CD8-positive, alpha-beta memory T cell (primary cell): ENCODE data around the gene PLD6. TPM values are rescaled to one million over a fixed set of nuclear protein-coding genes. Genes with fewer than 3 reads are reported as not detected.

Source experiments
- CTCF ChIA-PET: fragments of 350-600 bp; sonication (Branson Sonifier 250); formaldehyde crosslinking; loops from one replicate; lab custom pipeline; 2021; ENCODE audit warnings: antibody characterized with exemption; lab: Charles Lee
- POLR2A ChIA-PET: fragments of 350-600 bp; sonication (Branson Sonifier 250); formaldehyde crosslinking; loops from one replicate; lab custom pipeline; 2021; ENCODE audit warnings: antibody characterized with exemption; lab: Charles Lee
- DNase-seq, 5 donors: peaks; one replicate each; pipeline versions ENCODE4 v3.0.0 to v3.0.0-alpha.2; 2020 to 2022; ENCODE audit warnings: mixed read lengths in 1 of 5
- H3K27ac ChIP-seq: one replicate; pipeline ENCODE4 v1.7.0; 2013; ENCODE audit warnings: low read depth, mild to moderate bottlenecking, low read length, moderate library complexity
- H3K27me3 ChIP-seq: 2 replicates; pipeline ENCODE4 v1.7.0; 2013; ENCODE audit warnings: low read length, mild to moderate bottlenecking; ENCODE audit not compliant: insufficient read depth, poor library complexity, severe bottlenecking
- H3K36me3 ChIP-seq: 2 replicates; pipeline ENCODE4 v1.7.0; 2013; ENCODE audit warnings: mild to moderate bottlenecking, low read length, moderate library complexity; ENCODE audit not compliant: insufficient read depth
- H3K4me1 ChIP-seq: 2 replicates; pipeline ENCODE4 v1.7.0; 2013; ENCODE audit warnings: mild to moderate bottlenecking, low read length, moderate library complexity; ENCODE audit not compliant: insufficient read depth
- H3K4me3 ChIP-seq: 2 replicates; pipeline ENCODE4 v1.7.0; 2013; ENCODE audit warnings: mild to moderate bottlenecking, low read length
- H3K9me3 ChIP-seq: 2 replicates; pipeline ENCODE4 v1.7.0; 2013; ENCODE audit warnings: mild to moderate bottlenecking, low read length
- H3K27ac Mint-ChIP-seq, 8 donors: one replicate each; pipeline ENCODE4 v1.8.0; 2020 to 2021; ENCODE audit warnings: mixed read lengths in 8 of 8, mild to moderate bottlenecking in 6 of 8, inconsistent platforms in 3 of 8, moderate library complexity in 3 of 8
- H3K27me3 Mint-ChIP-seq, 2 donors: one replicate each; pipeline ENCODE4 v1.8.0; 2020 to 2021; ENCODE audit warnings: mixed read lengths in 2 of 2, mild to moderate bottlenecking in 1 of 2, moderate library complexity in 1 of 2
- H3K36me3 Mint-ChIP-seq, 3 donors: one replicate each; pipeline ENCODE4 v1.8.0; 2020 to 2021; ENCODE audit warnings: mixed read lengths in 3 of 3, inconsistent platforms in 1 of 3, mild to moderate bottlenecking in 1 of 3
- H3K4me1 Mint-ChIP-seq, 3 donors: one replicate each; pipeline ENCODE4 v1.8.0; 2020 to 2021; ENCODE audit warnings: mixed read lengths in 3 of 3, inconsistent platforms in 1 of 3, mild to moderate bottlenecking in 1 of 3
- H3K4me3 Mint-ChIP-seq, 7 donors: one replicate each; pipeline ENCODE4 v1.8.0; 2020 to 2021; ENCODE audit warnings: mixed read lengths in 7 of 7, mild to moderate bottlenecking in 6 of 7, moderate library complexity in 4 of 7, inconsistent platforms in 2 of 7
- H3K9me3 Mint-ChIP-seq, 5 donors: one replicate each; pipeline ENCODE4 v1.8.0; 2020 to 2022; ENCODE audit warnings: mixed read lengths in 5 of 5, mild to moderate bottlenecking in 3 of 5, moderate library complexity in 2 of 5, inconsistent platforms in 1 of 5
- polyA plus RNA-seq: library from polyadenylated mRNA; unstranded; fragments of 300-500 nt; fragmentation: Illumina TruSeq; gene quantifications from one replicate; pipeline ENCODE4 v1.2.3, GENCODE V29; 2021
- total RNA-seq, 2 experiments: library from RNA; stranded (reverse); gene quantifications; one replicate each; pipeline ENCODE4 v1.2.3, GENCODE V29; 2021

Gene PLD6
- total and polyA plus RNA-seq, 3 experiments from 2014 or later, result 6.9 to 28.4 (median 26.5) TPM

DNA sequence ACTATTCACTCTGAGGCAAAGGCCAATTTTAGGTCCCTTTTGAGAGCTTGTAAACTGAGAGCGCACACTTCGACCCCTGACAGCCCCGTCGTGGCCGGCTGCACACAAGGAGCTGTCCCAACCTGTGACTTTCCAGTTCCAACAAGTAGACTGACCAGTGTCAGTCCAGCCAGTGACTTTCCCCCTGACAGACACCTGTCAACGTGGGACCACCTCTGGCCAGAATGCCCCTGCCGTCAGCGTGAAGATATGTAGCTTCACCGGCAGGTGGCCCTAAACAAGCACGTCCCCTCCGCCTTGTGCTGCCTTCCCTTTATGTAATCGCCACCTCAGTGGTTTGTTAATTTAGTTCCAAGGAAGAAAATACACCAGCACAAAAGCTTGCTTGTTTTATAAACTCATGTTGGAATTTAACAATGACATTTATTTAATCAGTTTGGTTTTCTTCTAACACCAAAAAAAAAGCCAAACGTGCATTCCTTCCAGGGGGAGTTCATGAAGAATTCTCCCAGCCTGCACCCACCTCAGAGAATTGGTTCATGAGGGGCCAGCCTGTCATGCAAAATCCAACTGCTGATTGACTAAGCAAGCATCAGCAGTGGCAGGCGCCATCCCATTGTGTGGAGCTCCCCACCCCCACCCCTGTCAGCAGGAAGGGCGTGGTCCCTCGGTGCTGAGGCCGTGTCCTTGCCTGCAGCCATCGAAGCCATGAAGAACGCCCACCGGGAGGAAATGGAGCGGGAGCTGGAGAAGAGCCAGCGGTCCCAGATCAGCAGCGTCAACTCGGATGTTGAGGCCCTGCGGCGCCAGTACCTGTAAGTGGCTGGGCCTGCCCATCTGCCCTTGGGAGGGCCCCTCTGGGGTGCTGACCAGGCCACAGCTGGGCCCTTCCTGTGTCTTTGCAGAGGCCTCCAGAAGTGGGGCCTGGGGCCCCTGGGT, 33.9 kb downstream of the PLD6 start:
- peaks cover 23% of the 10 kb centered on the region for H3K36me3 ChIP-seq
- CTCF ChIA-PET, result interaction anchor here (1.0 to 1.7 kb wide), 2 partner anchors 10 to 12 kb away, joined by 3 to 6 read pairs; no protein-coding TSS in a partner anchor

DNA sequence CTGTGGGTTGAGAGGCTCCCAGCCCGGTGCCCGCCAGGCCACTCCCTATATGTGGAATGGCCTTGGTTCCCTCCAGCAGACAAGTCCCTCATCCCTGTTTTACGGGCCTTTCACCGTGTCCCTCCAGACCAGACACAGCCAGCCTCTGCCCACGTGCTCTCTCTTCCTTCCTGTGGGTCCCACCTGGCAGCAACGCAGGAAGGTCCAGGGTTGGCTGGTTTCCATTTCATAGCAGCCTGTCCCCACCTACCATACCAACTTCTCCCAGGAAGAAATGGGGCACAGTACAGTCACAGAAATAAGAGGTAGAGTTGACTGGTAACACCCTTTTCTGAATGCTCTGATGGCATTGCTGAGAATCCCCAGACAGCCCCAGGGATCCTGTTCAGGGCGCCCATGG, 34.9 kb downstream of the PLD6 start:
- no peak for DNase-seq
- Histone ChIP-seq H3K4me1 (peaks cover 45% of the 10 kb centered on the region), H3K27me3 (no peaks in the 10 kb centered on the region), H3K27ac (no peak overlapping the region), H3K9me3 (no peaks in the 10 kb centered on the region), H3K36me3 (peaks cover 29% of the 10 kb centered on the region), H3K4me3 (no peak overlapping the region)
- POLR2A ChIA-PET, result no interaction called here
- peak overlapping the region; percentile 71 to 96 (median 82) for H3K27ac Mint-ChIP-seq
- H3K27me3 Mint-ChIP-seq, result no peaks in the 10 kb centered on the region
- H3K9me3 Mint-ChIP-seq, result no peaks in the 10 kb centered on the region
- peak overlapping the region in 2 of 7 donors; percentile 19 to 74 for H3K4me3 Mint-ChIP-seq
- peaks cover 35 to 72% (median 69%) of the 10 kb centered on the region in 3 donors for H3K4me1 Mint-ChIP-seq
- peaks cover 3 to 87% (median 17%) of the 10 kb centered on the region in 3 donors for H3K36me3 Mint-ChIP-seq
- CTCF ChIA-PET, result no interaction called here

More for the DNA sequence above, 33.9 kb downstream of the PLD6 start:
- Mint-ChIP-seq H3K27me3 (no peaks in the 10 kb centered on the region), H3K27ac (peak overlapping the region; percentile 82 to 96 (median 88)), H3K36me3 (peaks cover 3 to 88% (median 19%) of the 10 kb centered on the region in 3 donors), H3K4me3 (peak overlapping the region in 2 of 7 donors; percentile 45 to 75), H3K4me1 (peaks cover 36 to 80% (median 76%) of the 10 kb centered on the region in 3 donors), H3K9me3 (no peaks in the 10 kb centered on the region)
- no peaks in the 10 kb centered on the region for H3K27me3 ChIP-seq
- H3K4me3 ChIP-seq, result no peak overlapping the region
- peaks cover 54% of the 10 kb centered on the region for H3K4me1 ChIP-seq
- no peak for DNase-seq
- H3K27ac ChIP-seq, result peak overlapping the region; percentile 16
- POLR2A ChIA-PET, result no interaction called here
- H3K9me3 ChIP-seq, result no peaks in the 10 kb centered on the region

- H3K4me3 ChIP-seq, result no peak overlapping the region
- H3K9me3 ChIP-seq, result no peaks in the 10 kb centered on the region
- H3K27ac Mint-ChIP-seq, result peak overlapping the region; percentile 71 to 96 (median 82)
- no peaks in the 10 kb centered on the region for H3K27me3 ChIP-seq
- H3K36me3 Mint-ChIP-seq, result peaks cover 3 to 87% (median 14%) of the 10 kb centered on the region in 3 donors
- POLR2A ChIA-PET, result no interaction called here
- no peaks in the 10 kb centered on the region for H3K9me3 Mint-ChIP-seq
- peaks cover 31 to 65% (median 64%) of the 10 kb centered on the region in 3 donors for H3K4me1 Mint-ChIP-seq
- no peaks in the 10 kb centered on the region for H3K27me3 Mint-ChIP-seq
- H3K27ac ChIP-seq, result no peak overlapping the region
- DNase-seq, result no peak
- peaks cover 37% of the 10 kb centered on the region for H3K4me1 ChIP-seq
- H3K4me3 Mint-ChIP-seq, result no peak overlapping the region
- CTCF ChIA-PET, result no interaction called here
- H3K36me3 ChIP-seq, result peaks cover 32% of the 10 kb centered on the region
These were observed 35.7 kb downstream of the PLD6 start for GRCh38 chr17:17170346-17170985.

DNA sequence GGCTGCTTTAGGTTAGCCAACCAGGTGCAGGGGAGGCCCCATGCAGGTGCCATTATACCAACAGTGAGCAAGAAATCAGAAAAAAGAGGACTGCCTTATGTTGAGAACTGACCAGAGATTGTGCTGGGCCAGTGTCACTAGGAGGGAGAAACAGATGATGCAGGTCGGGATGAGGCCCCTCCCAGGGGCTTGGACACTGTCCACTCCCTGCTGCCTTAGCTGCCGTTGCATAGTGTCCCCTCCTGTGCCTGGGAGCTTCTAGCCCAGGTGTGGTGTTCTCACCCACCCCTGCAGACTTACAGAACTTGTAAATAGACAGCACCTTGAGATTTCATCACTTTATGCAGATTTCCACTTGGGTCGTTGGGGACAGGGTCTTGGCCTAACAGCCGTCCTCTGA, 36.7 kb downstream of the PLD6 start:
- no peak overlapping the region for H3K4me3 ChIP-seq
- DNase-seq, result no peak
- H3K27ac Mint-ChIP-seq, result peak overlapping the region in 7 of 8 donors; percentile 16 to 97 (median 61)
- POLR2A ChIA-PET, result no interaction called here
- no peaks in the 10 kb centered on the region for H3K27me3 Mint-ChIP-seq
- no peak overlapping the region for H3K4me3 Mint-ChIP-seq
- no peaks in the 10 kb centered on the region for H3K27me3 ChIP-seq
- CTCF ChIA-PET, result no interaction called here
- peaks cover 39% of the 10 kb centered on the region for H3K36me3 ChIP-seq
- H3K27ac ChIP-seq, result no peak overlapping the region
- H3K36me3 Mint-ChIP-seq, result peaks cover 3 to 87% (median 23%) of the 10 kb centered on the region in 3 donors
- peaks cover 29 to 61% (median 60%) of the 10 kb centered on the region in 3 donors for H3K4me1 Mint-ChIP-seq
- no peaks in the 10 kb centered on the region for H3K9me3 Mint-ChIP-seq
- peaks cover 28% of the 10 kb centered on the region for H3K4me1 ChIP-seq
- H3K9me3 ChIP-seq, result no peaks in the 10 kb centered on the region

DNA sequence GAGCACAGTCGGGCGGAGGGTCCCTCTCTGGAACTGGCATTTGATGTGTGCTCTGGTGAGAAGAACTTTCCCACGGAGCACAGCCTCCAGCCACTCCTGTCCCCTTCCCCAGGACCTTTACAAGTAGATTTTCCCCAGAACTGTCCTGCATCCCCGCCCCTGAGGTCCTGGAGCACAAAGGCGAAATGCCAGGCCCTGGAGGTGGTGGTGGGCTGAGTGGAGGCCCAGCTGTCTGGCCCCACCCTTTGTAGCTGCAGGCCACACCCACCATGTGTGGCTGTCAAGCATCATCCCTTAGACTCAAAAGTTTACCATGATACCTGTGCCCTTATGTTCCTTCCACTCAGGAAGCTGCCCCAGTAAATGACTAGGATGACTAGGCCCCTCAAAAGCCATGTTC, 37.7 kb downstream of the PLD6 start:
- no peaks in the 10 kb centered on the region for H3K9me3 ChIP-seq
- DNase-seq, result no peak
- H3K4me1 ChIP-seq, result peaks cover 27% of the 10 kb centered on the region
- Mint-ChIP-seq H3K36me3 (peaks cover 3 to 87% (median 22%) of the 10 kb centered on the region in 3 donors), H3K4me1 (peaks cover 27 to 57% (median 52%) of the 10 kb centered on the region in 3 donors), H3K27ac (peak overlapping the region in 6 of 8 donors; percentile 42 to 97 (median 70)), H3K27me3 (no peaks in the 10 kb centered on the region), H3K9me3 (no peaks in the 10 kb centered on the region), H3K4me3 (no peak overlapping the region)
- peaks cover 34% of the 10 kb centered on the region for H3K36me3 ChIP-seq
- H3K27ac ChIP-seq, result no peak overlapping the region
- POLR2A ChIA-PET, result no interaction called here
- no peak overlapping the region for H3K4me3 ChIP-seq
- no peaks in the 10 kb centered on the region for H3K27me3 ChIP-seq
- CTCF ChIA-PET, result no interaction called here

GRCh38 chr17:17167986-17168385, 38.1 kb downstream of the PLD6 start:
- DNase-seq, result no peak
- peaks cover 25 to 53% (median 48%) of the 10 kb centered on the region in 3 donors for H3K4me1 Mint-ChIP-seq
- peaks cover 2 to 88% (median 22%) of the 10 kb centered on the region in 3 donors for H3K36me3 Mint-ChIP-seq
- Histone ChIP-seq H3K27me3 (no peaks in the 10 kb centered on the region), H3K4me1 (peaks cover 23% of the 10 kb centered on the region), H3K4me3 (no peak overlapping the region), H3K9me3 (no peaks in the 10 kb centered on the region), H3K27ac (no peak overlapping the region), H3K36me3 (peaks cover 33% of the 10 kb centered on the region)
- no peak overlapping the region for H3K4me3 Mint-ChIP-seq
- H3K9me3 Mint-ChIP-seq, result no peaks in the 10 kb centered on the region
- peak overlapping the region in 2 of 8 donors; percentile 66 to 89 for H3K27ac Mint-ChIP-seq
- CTCF ChIA-PET, result no interaction called here
- H3K27me3 Mint-ChIP-seq, result no peaks in the 10 kb centered on the region
- POLR2A ChIA-PET, result no interaction called here

- no peak for DNase-seq
- ChIA-PET POLR2A (interaction anchor here (0.9 kb wide), 1 partner anchor 12 kb away, joined by 3 read pairs; no protein-coding TSS in a partner anchor), CTCF (interaction anchor here (1.4 kb wide), 1 partner anchor 12 kb away, joined by 4 read pairs; no protein-coding TSS in a partner anchor)
- Histone ChIP-seq H3K36me3 (peaks cover 26% of the 10 kb centered on the region), H3K4me3 (no peak overlapping the region), H3K27me3 (no peaks in the 10 kb centered on the region), H3K27ac (no peak overlapping the region), H3K9me3 (no peaks in the 10 kb centered on the region), H3K4me1 (peaks cover 17% of the 10 kb centered on the region)
- H3K36me3 Mint-ChIP-seq, result peaks cover 0 to 88% (median 23%) of the 10 kb centered on the region in 3 donors
- no peak overlapping the region for H3K4me3 Mint-ChIP-seq
- no peaks in the 10 kb centered on the region for H3K27me3 Mint-ChIP-seq
- H3K4me1 Mint-ChIP-seq, result peaks cover 20 to 46% (median 42%) of the 10 kb centered on the region in 3 donors
- no peaks in the 10 kb centered on the region for H3K9me3 Mint-ChIP-seq
- peak overlapping the region in 2 of 8 donors; percentile 48 to 85 for H3K27ac Mint-ChIP-seq
These were observed 38.8 kb downstream of the PLD6 start for GRCh38 chr17:17167356-17167755.
